NCI-H128 (cell line): ENCODE results near the gene CNTD1.

Experiments
- DNase-seq: peaks from one replicate; lab custom pipeline; 2025; ENCODE audit not compliant: unreplicated experiment; lab: John Stamatoyannopoulos, UW

CNTD1 gene

DNA sequence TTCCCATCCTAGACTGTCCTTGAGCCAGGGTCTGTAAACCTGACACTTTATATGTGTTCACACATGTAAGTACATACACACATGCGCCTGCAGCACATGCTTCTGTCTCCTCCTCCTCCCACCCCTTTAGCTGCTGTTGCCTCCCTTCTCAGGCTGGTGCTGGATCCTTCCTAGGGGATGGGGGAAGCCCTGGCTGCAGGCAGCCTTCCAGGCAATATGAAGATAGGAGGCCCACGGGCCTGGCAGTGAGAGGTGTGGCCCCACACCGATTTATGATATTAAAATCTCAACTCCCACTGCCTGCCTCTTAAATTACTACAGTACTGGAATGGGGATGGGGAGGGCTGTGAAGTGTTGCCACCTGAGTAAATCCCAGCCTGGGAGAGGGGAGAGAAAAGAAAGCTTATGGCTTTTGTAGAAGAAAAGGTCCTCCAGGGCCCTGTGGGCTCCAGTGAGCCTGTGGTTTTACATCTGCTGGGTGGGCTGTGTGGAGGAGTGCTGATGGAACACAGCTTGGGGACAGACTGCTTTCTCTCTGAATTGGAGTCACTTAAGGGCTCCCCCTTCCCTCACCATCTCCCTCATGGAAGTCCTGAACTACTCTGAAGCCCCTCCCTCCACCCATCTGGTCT is 19.2 kb upstream of the CNTD1 start:
- DNase-seq: no peak

DNA sequence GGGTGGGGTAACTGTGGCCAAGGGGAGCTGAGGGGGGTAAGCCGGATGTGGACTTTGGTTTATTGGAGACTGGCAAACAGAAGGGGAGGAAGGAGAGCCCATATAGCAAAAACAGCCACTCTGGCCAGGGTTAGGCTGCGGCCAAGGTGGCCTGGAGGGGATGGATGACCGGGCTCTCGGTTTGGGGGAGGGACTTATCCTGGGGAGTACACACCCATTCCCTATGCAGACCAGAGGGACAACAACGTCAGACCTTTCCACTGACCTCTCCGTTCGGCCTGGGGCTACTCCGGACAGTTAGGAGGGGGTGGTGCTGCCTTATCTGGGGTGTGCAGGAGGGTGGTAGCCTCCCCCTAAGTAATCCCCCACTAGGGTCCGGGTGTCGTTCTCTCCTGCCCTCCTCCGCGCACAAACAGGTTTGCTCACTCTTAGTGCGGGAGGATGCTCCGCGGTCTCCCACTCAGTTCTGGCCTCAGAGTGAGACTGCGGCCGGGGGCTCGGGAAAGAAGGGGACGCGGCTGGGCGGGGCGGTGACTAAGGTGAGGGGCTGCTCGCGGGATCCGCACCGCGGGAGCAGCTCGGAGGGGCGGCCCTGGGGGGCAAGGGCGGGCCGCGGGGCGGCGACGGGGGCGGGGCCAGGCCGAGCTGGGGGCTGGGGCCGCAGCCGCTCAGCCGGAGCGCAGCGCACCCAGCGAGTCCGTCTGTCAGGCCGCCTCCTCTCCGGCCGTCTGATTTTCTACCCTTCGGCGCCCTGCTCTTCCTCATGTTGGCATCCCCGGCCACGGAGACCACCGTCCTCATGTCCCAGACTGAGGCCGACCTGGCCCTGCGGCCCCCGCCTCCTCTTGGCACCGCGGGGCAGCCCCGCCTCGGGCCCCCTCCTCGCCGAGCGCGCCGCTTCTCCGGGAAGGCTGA is 18.5 kb upstream of the CNTD1 start, which contains the start of gene WNK4:
Gene WNK4 (plus strand): TSS at position 675 of the 915 bp plus-strand sequence. CDS start 89 bp downstream, at position 764.
- no peak for DNase-seq

DNA sequence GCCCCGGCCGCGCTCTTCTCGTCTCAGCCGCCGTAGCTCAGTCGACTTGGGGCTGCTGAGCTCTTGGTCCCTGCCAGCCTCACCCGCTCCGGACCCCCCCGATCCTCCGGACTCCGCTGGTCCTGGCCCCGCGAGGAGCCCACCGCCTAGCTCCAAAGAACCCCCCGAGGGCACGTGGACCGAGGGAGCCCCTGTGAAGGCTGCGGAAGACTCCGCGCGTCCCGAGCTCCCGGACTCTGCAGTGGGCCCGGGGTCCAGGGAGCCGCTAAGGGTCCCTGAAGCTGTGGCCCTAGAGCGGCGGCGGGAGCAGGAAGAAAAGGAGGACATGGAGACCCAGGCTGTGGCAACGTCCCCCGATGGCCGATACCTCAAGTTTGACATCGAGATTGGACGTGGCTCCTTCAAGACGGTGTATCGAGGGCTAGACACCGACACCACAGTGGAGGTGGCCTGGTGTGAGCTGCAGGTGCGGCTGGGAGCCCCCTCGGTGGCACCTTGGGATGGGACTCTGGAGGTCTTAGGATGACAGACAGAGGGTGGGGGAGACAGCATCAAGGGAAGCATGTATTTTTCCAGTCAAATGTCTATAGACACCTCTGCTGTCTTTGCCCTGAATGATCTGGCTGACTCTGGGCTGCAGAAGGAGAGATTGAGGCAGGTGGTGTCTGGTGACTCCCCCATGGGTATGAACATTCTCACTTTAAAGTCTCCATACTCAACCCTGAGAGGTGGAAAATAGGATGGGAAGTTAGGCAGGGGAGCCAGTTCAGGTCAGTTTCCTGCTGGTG is 17.6 kb upstream of the CNTD1 start:
- no peak for DNase-seq

DNA sequence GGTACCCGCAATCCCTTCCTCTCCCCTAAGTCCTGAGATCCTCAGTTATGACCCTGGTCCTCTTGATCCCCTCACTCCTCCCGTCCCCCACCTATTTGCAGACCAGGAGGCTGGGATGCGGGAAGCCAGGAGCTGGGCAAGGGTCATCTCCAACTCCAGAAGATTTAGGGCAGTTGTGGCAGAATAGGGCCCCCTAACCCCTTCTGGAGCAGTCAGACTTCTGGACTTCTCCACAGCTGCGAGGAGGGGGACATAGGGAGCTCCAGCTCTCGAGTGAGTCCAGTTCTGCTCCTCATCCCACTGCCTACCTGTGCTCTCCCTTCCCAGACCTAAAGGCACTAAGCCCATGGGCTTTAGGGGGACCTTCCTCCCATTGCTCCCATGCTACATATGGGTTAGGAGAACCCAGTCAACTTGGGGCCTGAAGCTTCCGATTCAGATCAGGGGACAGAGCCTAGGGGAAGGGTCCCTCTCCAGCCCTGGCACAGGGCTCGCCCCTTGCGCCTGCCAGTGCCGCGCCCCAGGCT is 17.0 kb upstream of the CNTD1 start:
- no peak for DNase-seq

DNA sequence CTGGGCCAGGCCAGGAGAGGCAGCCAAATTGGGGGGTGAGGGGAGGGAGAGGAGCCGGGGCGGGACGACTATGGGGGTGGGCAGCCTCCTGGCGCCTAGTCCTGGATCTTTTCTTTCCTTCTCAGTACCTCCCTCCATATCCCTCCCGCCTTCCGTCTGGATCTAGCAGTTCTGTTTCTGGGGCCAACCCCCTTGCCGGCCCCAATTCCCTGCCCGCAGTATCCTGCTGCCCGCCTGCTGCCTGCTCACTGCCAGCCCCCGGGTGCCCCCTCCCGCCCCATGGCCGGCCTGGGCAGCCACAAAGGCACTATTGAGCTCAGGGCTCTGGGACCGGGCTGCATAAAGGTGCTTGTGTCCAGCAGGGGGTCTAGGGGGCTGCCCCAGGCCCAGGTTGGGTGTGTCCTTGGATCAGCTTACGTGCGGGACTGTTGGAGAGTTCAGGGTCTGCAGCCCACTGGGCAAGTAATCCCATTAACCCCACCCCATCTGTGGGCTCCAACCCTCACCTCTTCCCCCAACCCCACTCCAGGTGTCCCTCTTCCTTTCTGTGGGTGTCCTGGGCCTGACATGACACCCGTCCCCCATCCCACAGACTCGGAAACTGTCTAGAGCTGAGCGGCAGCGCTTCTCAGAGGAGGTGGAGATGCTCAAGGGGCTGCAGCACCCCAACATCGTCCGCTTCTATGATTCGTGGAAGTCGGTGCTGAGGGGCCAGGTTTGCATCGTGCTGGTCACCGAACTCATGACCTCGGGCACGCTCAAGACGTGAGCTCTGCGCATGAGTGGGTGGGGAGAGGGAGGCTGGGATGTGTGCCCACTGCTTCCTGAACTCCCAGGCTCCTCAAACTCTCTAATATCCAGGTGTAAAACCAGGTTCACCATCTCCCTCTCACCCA is 16.2 kb upstream of the CNTD1 start:
- DNase-seq: no peak

DNA sequence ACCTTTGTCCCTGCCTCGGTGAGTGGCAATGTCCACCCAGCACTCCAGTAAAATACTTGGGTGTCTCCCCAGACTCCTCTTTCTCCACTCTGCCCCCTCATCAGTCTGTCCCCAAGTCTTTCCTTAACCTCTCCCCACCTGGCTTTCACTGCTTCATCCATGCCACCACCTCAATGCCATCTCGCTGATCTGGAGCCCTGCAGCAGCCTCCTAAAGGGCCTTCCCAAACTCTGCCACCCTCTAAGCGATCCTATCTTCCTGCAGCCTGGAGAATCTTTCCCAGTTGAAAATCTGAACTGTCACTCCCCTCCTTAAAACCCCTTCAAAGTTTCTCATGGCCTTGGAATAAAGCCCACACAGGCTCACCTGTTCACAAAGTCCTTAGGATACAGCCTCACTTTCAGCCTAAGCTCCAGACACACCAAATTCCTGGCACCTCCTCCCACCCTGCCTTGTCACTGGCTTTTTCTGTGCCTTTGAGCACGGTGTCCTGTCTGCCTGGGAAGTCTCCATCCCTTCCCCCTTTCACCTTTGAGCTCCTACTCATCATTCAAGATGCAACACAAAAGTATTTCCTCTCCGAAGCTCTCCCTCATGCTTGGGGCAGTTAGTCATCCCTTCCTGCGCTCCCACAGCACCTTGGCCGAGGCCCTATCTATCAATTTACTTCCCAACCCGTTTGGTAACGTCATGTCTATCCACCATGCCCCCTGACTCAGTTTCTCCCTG is 15.4 kb upstream of the CNTD1 start:
- no peak for DNase-seq

DNA sequence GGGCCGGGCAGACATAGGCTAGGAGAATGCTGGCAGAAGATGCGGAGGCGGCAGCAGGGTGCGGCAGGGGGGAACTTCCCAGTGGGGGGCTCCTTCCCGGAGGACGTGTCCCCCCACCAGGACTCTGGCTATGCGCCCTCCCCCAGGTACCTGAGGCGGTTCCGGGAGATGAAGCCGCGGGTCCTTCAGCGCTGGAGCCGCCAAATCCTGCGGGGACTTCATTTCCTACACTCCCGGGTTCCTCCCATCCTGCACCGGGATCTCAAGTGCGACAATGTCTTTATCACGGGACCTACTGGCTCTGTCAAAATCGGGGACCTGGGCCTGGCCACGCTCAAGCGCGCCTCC is 14.9 kb upstream of the CNTD1 start:
- DNase-seq: no peak

DNA sequence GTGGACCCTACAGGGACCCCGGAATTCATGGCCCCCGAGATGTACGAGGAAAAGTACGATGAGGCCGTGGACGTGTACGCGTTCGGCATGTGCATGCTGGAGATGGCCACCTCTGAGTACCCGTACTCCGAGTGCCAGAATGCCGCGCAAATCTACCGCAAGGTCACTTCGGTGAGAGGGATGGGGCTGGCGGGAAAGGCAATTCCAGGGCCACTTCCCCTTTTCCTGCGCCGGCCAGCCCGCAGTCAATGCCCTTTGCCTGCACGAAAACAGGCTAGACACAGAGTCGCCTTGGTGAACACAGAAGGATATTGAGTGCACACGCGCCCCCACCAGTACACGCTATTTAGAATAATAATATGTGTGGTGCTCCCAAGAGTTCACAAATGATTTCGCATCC is 14.3 kb upstream of the CNTD1 start:
- no peak for DNase-seq

DNA sequence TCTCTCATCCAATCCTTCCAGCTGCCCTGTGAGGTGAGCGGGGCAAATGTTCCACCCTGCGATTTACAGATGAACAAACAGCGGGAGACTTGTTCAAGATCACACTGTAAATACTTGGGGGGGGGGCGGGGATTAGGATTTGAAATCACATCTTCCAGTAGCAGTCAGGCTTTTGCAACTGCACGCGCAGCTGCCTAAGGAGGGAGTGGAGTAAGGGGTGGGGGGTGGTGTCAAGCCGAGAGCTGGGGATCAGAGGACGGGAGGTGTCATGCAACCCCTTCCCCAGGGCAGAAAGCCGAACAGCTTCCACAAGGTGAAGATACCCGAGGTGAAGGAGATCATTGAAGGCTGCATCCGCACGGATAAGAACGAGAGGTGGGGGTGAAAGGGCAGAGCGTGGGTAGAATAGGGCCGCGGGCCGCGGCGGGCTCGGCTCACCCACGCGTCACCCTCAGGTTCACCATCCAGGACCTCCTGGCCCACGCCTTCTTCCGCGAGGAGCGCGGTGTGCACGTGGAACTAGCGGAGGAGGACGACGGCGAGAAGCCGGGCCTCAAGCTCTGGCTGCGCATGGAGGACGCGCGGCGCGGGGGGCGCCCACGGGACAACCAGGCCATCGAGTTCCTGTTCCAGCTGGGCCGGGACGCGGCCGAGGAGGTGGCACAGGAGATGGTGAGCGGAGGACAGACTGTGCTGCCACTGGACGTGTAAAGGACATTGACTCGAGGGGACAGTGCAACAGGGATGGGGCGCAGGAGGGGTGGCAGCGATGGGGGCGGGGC is 13.7 kb upstream of the CNTD1 start:
- DNase-seq: no peak

DNA sequence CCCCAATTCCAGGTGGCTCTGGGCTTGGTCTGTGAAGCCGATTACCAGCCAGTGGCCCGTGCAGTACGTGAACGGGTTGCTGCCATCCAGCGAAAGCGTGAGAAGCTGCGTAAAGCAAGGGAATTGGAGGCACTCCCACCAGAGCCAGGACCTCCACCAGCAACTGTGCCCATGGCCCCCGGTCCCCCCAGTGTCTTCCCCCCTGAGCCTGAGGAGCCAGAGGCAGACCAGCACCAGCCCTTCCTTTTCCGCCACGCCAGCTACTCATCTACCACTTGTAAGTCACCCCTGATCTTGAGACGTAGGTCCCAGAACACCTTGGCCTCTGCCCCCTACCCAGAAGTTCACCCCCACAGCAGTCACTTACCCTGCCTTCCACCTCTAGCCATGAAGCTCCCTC is 11.4 kb upstream of the CNTD1 start:
- DNase-seq: no peak

DNA sequence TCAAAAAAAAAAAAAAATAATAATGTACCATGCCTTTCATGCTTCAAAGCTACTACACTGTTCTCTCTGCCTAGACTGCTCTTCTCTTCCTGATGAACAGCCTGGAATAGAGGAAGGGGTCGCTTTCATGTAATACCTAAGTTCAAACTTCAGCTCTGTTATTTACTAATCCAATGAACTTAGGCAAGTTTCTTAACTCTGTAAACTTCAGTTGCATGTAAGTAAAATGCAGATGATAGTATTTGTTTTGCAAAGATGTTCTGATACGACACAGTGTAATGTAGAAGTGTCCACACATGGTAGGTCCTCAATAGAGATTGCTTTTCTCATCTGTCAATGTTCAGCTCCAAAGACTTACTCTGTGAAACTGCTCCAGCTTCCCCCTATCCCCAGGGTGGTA is 6.7 kb upstream of the CNTD1 start:
- DNase-seq: no peak

DNA sequence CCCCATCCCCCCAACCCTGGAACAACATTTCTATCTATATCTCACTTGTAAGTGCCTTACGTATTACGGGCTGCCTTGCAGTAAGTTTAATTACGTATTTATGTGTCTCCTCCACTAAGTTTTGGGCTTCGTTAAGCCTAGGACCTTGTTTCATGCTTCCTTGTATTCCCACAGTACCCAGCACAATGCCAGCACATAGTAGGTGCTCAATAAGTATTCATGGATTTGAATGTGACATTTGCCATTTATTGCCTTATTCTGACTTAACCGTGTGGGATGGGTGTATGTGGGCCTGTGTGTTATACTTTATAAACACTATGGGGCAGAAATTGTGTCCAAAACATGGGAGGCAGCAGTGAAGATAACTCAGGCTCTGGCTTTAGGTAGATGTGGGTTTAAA is 6.1 kb upstream of the CNTD1 start:
- no peak for DNase-seq

DNA sequence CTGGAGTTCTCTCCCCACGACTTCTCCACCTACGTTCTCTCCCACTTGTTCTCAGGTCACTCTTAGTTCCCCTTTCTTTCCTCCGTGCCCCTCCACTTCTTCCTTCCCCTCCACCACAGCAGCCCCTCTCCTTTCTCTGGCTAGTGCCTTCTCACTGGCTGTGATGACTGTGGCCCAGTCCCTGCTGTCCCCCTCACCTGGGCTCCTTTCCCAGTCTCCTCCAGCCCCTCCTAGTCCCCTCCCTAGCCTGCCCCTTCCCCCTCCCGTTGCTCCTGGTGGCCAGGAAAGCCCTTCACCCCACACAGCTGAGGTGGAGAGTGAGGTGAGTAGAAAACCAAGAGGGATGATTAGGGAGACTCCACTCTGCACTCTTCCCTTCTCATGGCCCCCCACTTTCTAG is 3.6 kb upstream of the CNTD1 start:
- DNase-seq: no peak

DNA sequence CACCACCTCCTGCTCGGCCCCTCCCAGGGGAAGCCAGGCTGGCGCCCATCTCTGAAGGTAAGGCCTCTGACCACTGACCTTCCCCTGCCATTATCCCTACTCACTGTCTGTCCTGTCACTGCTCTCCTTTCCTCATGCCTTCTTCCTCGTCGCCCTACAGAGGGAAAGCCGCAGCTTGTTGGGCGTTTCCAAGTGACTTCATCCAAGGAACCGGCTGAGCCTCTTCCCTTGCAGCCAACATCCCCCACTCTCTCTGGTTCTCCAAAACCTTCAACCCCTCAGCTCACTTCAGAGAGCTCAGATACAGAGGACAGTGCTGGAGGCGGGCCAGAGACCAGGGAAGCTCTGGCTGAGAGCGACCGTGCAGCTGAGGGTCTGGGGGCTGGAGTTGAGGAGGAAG is 3.2 kb upstream of the CNTD1 start:
- DNase-seq: no peak

DNA sequence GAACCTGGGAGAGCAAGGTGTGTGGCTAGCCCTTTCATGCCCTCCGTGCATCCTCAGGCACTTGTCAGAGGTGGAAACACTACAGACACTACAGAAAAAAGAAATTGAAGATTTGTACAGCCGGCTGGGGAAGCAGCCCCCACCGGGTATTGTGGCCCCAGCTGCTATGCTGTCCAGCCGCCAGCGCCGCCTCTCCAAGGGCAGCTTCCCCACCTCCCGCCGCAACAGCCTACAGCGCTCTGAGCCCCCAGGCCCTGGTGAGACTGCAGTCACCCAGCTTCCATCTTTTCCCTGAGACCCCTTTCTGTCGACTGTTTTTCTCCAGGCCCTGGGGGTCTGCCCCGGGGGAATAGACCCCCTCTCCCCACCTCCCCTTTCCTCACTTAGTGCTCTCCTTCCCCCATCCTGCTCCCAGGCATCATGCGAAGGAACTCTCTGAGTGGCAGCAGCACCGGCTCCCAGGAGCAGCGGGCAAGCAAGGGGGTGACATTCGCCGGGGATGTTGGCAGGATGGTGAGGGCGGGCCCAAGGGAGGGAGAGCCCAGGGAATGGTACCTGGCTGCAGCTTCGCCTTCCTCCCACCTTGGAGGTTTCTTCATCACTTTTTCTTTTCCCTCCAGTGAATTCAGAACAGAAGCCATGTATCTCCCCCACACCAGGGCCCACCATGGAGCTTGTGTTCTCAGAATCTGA is 2.4 kb upstream of the CNTD1 start:
- no peak for DNase-seq

DNA sequence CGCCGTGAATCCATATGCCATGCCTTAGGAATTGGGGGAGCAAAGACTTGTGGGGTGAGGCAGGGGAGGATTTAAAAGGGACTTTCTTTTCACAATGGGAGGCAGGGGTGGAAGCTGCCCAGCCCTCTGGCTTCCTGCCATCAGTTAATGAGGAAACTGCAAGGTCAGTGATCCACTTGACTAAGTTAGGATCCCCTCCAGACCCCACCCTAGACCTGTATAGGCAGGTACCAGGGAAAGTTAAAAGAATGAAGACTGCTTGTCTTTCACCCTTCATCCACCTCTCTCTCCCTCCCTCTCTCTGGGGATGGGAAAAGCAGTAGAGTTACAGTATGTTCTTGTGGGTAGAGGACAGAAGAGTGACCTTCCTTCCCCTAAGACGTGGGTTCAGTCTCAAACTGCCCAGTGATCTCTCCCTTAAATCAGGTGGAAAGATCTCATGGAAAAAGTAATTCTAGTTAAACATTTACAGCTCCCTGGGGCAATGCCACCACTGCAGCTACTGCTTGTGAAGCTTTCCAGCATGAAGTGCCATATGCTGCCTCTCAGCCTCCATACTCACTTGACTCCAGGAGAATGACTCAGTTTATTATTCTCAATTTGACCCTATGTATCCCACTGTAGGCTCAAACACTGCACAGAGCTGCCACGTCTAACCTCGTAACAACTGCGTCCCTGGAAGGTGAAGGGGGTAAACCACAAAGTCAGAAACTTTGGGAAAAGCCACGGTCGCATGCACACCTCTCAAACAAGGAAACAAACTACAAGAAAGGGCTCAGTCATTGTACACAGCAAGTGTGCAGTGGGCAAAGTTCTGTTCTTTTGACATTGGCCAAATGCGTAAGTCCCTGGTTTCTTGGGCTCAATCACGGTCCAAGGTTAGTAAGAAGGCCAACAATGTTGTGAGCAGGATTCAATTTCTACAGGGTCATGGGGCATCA is 1.3 kb upstream of the CNTD1 start:
- no peak for DNase-seq

DNA sequence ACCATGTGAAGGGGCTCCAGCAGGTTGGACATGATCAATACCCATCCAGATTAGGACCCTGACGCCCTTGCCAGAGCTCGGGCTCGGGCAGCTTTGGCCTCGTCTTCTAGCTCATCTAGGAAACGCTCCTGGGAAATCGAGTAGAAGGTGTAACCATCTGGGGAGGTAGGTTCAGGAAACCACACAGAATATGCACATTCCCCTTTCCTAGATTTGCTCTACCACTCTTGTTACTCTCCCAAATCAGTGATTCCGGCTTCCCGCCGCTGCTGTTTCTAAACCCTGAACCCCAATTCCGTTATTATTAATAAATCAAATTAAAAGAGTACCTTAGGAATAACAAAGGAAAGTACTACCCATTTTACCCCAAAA is 664 bp upstream of the CNTD1 start:
- DNase-seq: no peak
